Measurements from ENCODE around the gene MRPL30. TPM values are rescaled to one million over a fixed set of nuclear protein-coding genes. Genes with fewer than 3 reads are reported as not detected.

The MRPL30 gene
- total RNA-seq, 2 donors from 2014 or later = 8.9 to 24.5 TPM

DNA sequence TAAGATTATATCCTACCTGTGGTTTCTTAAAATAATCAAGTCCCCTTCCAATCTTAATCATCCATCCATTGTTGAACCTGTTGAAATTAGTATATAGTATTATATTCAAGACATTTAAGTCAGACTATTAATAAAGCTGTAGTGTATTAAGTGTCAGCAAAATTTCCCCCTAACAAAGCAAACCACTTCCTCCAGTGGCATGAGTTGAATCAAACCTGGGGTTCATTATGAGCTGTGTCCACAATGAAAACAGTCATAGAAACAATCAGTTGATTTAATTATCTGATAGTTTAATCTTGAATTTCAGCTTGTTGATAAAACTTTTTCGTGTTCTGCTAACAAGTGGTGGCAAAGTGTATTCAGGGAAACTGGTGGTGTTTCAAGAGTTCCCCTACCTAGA, 11.4 kb upstream of the MRPL30 start:
- ATAC-seq (ENCODE audit: insufficient number of reproducible peaks, low FRiP score, low read depth) (no peak), DNase-seq (ENCODE audit: low spot score) (no peak)
- no peaks in the 10 kb centered on the region for H3K9me3 ChIP-seq
- peaks cover 29% of the 10 kb centered on the region for H3K36me3 ChIP-seq
- H3K4me1 ChIP-seq (ENCODE audit: control insufficient read depth in 1 of 2, low read depth in 2 of 2) = no peaks in the 10 kb centered on the region
- H3K27ac ChIP-seq = no peak overlapping the region
- H3K4me3 ChIP-seq = no peak overlapping the region
- TF ChIP-seq, protein P1, sequence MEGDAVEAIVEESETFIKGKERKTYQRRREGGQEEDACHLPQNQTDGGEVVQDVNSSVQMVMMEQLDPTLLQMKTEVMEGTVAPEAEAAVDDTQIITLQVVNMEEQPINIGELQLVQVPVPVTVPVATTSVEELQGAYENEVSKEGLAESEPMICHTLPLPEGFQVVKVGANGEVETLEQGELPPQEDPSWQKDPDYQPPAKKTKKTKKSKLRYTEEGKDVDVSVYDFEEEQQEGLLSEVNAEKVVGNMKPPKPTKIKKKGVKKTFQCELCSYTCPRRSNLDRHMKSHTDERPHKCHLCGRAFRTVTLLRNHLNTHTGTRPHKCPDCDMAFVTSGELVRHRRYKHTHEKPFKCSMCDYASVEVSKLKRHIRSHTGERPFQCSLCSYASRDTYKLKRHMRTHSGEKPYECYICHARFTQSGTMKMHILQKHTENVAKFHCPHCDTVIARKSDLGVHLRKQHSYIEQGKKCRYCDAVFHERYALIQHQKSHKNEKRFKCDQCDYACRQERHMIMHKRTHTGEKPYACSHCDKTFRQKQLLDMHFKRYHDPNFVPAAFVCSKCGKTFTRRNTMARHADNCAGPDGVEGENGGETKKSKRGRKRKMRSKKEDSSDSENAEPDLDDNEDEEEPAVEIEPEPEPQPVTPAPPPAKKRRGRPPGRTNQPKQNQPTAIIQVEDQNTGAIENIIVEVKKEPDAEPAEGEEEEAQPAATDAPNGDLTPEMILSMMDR (IDR thresholded peaks at IDR 0.05) = no peak
- H3K27me3 ChIP-seq (replicated peaks; ENCODE audit: insufficient read depth) = no peaks in the 10 kb centered on the region

DNA sequence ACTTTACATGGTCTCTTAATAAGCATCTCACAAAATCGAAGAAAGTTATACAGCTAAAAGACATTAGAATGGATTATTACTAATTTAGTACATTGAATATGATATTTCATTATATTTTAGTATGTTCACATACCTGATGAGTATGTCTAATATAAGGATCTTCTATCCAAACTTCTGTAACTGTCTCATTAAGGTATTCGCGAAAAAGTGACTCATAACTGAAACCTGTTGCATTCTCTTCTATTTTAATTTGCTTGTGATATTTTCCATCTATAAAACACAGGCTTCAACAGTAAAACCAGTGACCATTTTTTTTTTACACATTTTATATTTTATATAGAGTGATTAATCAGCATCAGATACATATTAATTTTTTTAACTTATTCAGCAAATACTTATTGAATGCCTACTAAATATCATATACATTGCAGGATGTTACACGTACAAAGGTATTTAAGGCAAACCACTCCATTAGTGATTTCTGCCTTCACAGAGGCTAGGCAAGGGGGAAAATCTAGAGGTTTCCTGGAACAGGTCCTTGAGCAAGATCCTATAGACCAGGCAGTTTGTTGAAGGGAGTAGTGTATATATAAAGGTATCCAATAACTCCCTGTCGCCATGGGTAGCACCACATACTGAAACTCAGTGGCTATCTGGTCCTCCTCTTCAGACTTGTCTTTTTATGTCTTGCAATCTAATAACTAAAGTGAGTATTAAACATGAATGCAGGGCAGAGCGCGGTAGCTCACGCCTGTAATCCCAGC, 9.4 kb upstream of the MRPL30 start:
- Histone ChIP-seq H3K4me1 (ENCODE audit: control insufficient read depth in 1 of 2, low read depth in 2 of 2) (no peaks in the 10 kb centered on the region), H3K27ac (no peak overlapping the region), H3K27me3 (replicated peaks; ENCODE audit: insufficient read depth) (no peaks in the 10 kb centered on the region), H3K36me3 (peaks cover 29% of the 10 kb centered on the region), H3K4me3 (no peak overlapping the region), H3K9me3 (no peaks in the 10 kb centered on the region)
- DNase-seq (ENCODE audit: low spot score) = no peak
- TF ChIP-seq, protein P1 (IDR thresholded peaks at IDR 0.05) = no peak
- ATAC-seq (ENCODE audit: insufficient number of reproducible peaks, low FRiP score, low read depth) = no peak

DNA sequence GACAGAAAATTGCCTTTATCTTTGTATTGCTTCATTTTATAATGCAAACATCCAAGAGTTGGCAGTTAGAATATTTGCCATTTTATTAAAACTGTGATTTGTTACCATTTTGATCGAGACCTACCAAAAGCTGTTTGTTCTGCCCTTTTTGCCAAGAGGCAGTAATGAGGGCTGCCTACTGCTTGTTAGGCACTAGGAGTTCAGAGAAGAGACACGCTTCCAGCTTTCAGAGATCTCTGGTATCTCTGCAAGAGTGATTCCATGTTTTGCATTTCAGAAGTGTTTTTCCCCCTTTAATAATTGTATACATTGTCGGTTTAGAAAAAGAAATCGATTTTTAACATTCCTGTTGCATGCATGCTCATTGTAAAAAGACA, 628 bp downstream of the MRPL30 start:
- no peaks in the 10 kb centered on the region for H3K27me3 ChIP-seq (replicated peaks; ENCODE audit: insufficient read depth)
- no peaks in the 10 kb centered on the region for H3K9me3 ChIP-seq
- ATAC-seq (ENCODE audit: insufficient number of reproducible peaks, low FRiP score, low read depth) (no peak), DNase-seq (ENCODE audit: low spot score) (no peak)
- no peak overlapping the region for H3K27ac ChIP-seq
- H3K4me1 ChIP-seq (ENCODE audit: control insufficient read depth in 1 of 2, low read depth in 2 of 2) = peaks cover 24 to 37% of the 10 kb centered on the region in 2 donors
- peak overlapping the region; percentile 71 for H3K4me3 ChIP-seq
- TF ChIP-seq, protein P1 (IDR thresholded peaks at IDR 0.05) = no peak
- no peaks in the 10 kb centered on the region for H3K36me3 ChIP-seq

DNA sequence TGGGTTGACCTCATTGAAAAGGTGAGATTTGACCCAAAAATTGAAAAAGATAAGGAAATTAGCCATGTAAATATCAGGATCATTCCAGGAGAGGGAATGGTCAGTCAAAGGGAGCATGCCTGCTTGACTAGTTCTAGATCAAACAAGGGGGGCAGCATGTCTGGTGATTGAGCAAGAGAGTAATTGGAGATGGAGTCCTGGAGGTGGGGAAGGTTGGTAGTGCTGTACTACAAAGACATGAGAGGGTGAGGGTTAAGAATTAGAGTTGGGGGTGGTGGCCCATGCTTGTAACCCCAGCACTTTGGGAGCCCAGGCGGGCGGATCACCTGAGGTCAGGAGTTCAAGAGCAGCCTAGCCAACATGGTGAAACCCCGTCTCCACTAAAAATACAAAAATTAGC, 2.0 kb downstream of the MRPL30 start:
- Histone ChIP-seq H3K27me3 (replicated peaks; ENCODE audit: insufficient read depth) (no peaks in the 10 kb centered on the region), H3K9me3 (no peaks in the 10 kb centered on the region), H3K4me1 (ENCODE audit: control insufficient read depth in 1 of 2, low read depth in 2 of 2) (peaks cover 24 to 37% of the 10 kb centered on the region in 2 donors), H3K4me3 (no peak overlapping the region), H3K36me3 (no peaks in the 10 kb centered on the region), H3K27ac (no peak overlapping the region)
- no peak for DNase-seq (ENCODE audit: low spot score)
- TF ChIP-seq, protein P1 (IDR thresholded peaks at IDR 0.05) = no peak
- ATAC-seq (ENCODE audit: insufficient number of reproducible peaks, low FRiP score, low read depth) = no peak

DNA sequence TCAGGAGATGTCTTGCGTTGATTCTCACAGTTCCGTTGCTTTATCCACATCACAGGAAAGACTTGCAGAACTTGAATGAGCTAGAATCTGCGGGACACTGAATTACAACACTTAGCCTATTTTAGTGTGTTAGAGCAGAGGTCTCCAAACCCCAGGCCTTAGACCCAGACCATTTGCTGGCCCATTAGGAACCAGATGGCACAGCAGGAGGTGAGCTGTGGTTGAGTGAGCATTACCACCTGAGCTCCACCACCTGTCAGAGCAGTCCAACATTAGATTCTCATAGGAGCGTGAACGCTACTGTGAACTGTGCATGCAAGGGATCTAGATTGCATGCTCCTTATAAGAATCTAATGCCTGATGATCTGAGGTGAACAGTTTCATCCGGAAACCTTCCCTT, 3.8 kb downstream of the MRPL30 start:
- no peak for ATAC-seq (ENCODE audit: insufficient number of reproducible peaks, low FRiP score, low read depth)

More for the DNA sequence above, 3.8 kb downstream of the MRPL30 start:
- no peaks in the 10 kb centered on the region for H3K27me3 ChIP-seq (replicated peaks; ENCODE audit: insufficient read depth)
- no peak overlapping the region for H3K27ac ChIP-seq
- H3K9me3 ChIP-seq = no peaks in the 10 kb centered on the region
- TF ChIP-seq, protein P1 (IDR thresholded peaks at IDR 0.05) = no peak
- peaks cover 17 to 21% of the 10 kb centered on the region in 2 donors for H3K4me1 ChIP-seq (ENCODE audit: control insufficient read depth in 1 of 2, low read depth in 2 of 2)
- no peak for DNase-seq (ENCODE audit: low spot score)
- no peak overlapping the region for H3K4me3 ChIP-seq
- peaks cover 9% of the 10 kb centered on the region for H3K36me3 ChIP-seq

All from thoracic aorta (tissue), 2 donors.